ENCODE data around the gene CERS1. TPM values are rescaled to one million over a fixed set of nuclear protein-coding genes. Genes with fewer than 3 reads are reported as not detected.

The CERS1 gene
- total RNA-seq, 1 donor from 2014 or later, result not detected

DNA sequence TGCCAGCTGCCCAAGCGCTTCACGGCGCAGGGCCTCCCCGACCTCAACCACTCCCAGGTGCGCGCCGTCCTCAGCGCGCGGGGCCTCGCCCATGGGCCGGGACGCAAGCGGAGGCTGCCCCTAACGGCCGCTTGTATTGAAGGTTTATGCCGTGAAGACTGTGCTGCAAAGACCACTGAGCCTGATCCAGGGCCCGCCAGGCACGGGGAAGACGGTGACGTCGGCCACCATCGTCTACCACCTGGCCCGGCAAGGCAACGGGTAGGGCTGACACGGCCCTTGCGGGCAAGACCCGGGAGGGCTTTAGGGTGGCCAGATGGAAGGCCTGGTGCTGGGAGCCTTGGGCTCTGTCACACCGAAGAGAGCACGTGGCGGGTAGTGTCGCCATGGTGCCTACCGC lies 41.0 kb downstream of the CERS1 start:
- Histone ChIP-seq H3K27me3 (no peaks in the 10 kb centered on the region), H3K9me3 (no peaks in the 10 kb centered on the region), H3K36me3 (peaks cover 99 to 100% of the 10 kb centered on the region in 2 donors), H3K4me1 (peaks cover 8 to 11% of the 10 kb centered on the region in 2 donors), H3K4me3 (no peak overlapping the region), H3K27ac (no peak overlapping the region)
- intact Hi-C loops (cut with DNase I), result no loop called here
- DNase-seq (ENCODE audit: low spot score in 2 of 2), result no peak
- TF ChIP-seq CTCF (IDR thresholded peaks at IDR 0.05), result no peak

GRCh38 chr19:18853755-18854427 lies 42.1 kb downstream of the CERS1 start:
- no peaks in the 10 kb centered on the region for H3K9me3 ChIP-seq
- DNase-seq (ENCODE audit: low spot score in 2 of 2), result no peak
- no peaks in the 10 kb centered on the region for H3K27me3 ChIP-seq
- no peak overlapping the region for H3K27ac ChIP-seq
- no peak overlapping the region for H3K4me3 ChIP-seq
- no peak for TF ChIP-seq CTCF (IDR thresholded peaks at IDR 0.05)
- H3K4me1 ChIP-seq, result peaks cover 18 to 22% of the 10 kb centered on the region in 2 donors
- intact Hi-C loops (cut with DNase I), result no loop called here
- H3K36me3 ChIP-seq, result peaks cover 89% of the 10 kb centered on the region in 2 donors

DNA sequence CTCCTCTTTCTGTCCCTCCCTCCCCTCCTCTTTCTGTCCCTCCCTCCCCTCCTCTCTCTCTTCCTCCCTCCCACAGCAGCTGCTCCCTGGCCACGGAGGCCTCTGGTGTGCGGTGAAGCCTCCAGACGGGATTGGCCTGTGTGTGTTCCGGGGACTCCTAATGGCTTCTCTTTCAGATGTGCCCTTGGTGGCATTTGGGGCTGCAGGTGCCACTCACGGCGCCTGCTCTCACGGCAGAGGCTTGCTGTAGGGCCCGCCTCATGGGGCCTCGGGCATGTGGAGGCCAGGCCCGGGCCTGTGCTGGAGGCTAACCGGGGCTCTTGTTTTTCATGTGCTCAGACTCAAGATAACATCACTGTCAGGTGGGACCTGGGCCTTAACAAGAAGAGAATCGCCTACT lies 43.3 kb downstream of the CERS1 start:
- H3K27me3 ChIP-seq, result no peaks in the 10 kb centered on the region
- H3K36me3 ChIP-seq, result peaks cover 76 to 77% of the 10 kb centered on the region in 2 donors
- intact Hi-C loops (cut with DNase I), result no loop called here
- no peaks in the 10 kb centered on the region for H3K9me3 ChIP-seq
- TF ChIP-seq CTCF (IDR thresholded peaks at IDR 0.05), result no peak
- peaks cover 23 to 33% of the 10 kb centered on the region in 2 donors for H3K4me1 ChIP-seq
- DNase-seq (ENCODE audit: low spot score in 2 of 2), result no peak
- H3K4me3 ChIP-seq, result no peak overlapping the region
- H3K27ac ChIP-seq, result no peak overlapping the region

DNA sequence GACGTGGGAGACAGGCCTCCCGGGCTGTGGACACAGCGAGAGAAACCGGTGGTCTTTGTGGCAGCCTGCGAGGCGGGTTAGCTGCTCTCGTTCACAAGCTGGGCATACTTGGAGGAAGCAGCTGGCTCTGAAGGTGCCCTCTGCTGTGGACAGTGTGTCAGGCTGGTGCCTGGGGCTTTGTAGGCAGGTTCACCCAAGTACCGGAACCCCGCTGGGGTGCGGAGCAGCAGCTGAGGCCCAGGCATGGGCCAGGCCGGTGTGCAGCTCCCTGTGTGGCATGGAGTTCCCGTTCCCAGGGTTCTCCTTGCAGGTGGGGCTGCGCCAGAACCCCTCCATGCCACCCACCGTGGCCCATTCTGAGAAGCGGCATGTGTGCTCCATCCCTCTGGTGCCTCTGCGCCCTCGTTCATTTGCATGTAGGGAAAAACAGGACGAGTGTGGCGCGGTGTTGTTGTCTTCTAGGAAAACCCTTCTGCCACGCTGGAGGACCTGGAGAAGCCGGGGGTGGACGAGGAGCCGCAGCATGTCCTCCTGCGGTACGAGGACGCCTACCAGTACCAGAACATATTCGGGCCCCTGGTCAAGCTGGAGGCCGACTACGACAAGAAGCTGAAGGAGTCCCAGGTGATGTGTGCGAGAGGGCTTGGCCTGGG lies 44.2 kb downstream of the CERS1 start:
- no peak for TF ChIP-seq CTCF (IDR thresholded peaks at IDR 0.05)
- H3K27ac ChIP-seq, result peak overlapping the region; percentile 81 to 90
- peaks cover 23 to 42% of the 10 kb centered on the region in 2 donors for H3K4me1 ChIP-seq
- intact Hi-C loops (cut with DNase I), result no loop called here
- H3K27me3 ChIP-seq, result no peaks in the 10 kb centered on the region
- H3K9me3 ChIP-seq, result no peaks in the 10 kb centered on the region
- H3K36me3 ChIP-seq, result peaks cover 68% of the 10 kb centered on the region in 2 donors
- H3K4me3 ChIP-seq, result no peak overlapping the region
- DNase-seq (ENCODE audit: low spot score in 2 of 2), result no peak

GRCh38 chr19:18850471-18851375 lies 45.2 kb downstream of the CERS1 start:
- intact Hi-C loops (cut with DNase I), result no loop called here
- Histone ChIP-seq H3K9me3 (no peaks in the 10 kb centered on the region), H3K27ac (peak overlapping the region; percentile 81 to 90), H3K4me1 (peaks cover 23 to 43% of the 10 kb centered on the region in 2 donors), H3K4me3 (no peak overlapping the region), H3K36me3 (peaks cover 57% of the 10 kb centered on the region in 2 donors), H3K27me3 (no peaks in the 10 kb centered on the region)
- DNase-seq (ENCODE audit: low spot score in 2 of 2), result no peak
- TF ChIP-seq CTCF (IDR thresholded peaks at IDR 0.05), result no peak

Data from ascending aorta (tissue), 2 donors.